SU-DHL-6 (cell line): Measurements from ENCODE around the gene USP6NL.

Source experiments
- EZH2phosphoT487 ChIP-seq: fragments of 200-600 bp; sonication (generic), shearing (Covaris generic); conservative IDR thresholded peaks from 2 replicates; pipeline ENCODE4 v1.6.1; 2018; ENCODE audit warnings: mild to moderate bottlenecking, antibody characterized with exemption, low read length, moderate library complexity, mixed read lengths
- TF ChIP-seq, protein P1 (sequence below): fragments of 200-600 bp; sonication (generic); IDR thresholded peaks from one replicate; pipeline ENCODE4 v1.5.1; 2017; ENCODE audit warnings: antibody characterized with exemption, mild to moderate bottlenecking, low read length, moderate library complexity; ENCODE audit not compliant: insufficient read depth, poor library complexity, severe bottlenecking

DNA sequence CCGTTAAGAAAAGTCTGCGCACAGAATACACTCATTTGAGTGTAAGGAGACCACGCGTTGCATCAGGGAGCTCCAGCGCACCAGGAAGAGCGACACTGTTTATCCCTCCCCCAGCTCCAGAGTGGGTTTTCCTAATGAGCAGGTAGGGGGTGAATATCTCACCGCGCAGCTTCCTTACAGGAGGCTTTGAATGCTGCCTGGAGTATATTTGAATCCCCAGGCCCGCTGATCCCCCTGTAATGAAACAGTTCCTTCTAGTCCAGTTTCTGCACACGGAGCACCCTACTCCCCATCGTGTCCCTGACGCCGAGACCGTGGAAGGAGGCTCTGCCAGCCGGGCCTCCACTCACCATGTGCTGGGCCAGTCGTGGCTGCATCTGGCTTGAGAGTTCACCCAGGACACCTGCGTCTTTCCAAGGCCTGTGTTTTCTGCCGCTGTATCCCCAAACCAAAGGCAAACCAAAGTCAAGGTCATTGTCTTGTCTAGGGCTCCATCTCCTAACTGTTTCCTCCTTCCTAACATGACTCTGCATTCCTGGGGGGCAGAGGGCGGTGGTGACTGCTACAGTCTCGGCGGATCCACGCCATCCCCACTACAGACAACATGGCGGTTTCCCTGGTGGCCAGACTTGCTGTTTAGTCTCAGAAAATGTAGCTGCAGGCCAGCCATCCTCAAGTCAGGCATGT lies 167.8 kb downstream of the USP6NL start:
- no peak for TF ChIP-seq EZH2phosphoT487
- TF ChIP-seq, protein P1, sequence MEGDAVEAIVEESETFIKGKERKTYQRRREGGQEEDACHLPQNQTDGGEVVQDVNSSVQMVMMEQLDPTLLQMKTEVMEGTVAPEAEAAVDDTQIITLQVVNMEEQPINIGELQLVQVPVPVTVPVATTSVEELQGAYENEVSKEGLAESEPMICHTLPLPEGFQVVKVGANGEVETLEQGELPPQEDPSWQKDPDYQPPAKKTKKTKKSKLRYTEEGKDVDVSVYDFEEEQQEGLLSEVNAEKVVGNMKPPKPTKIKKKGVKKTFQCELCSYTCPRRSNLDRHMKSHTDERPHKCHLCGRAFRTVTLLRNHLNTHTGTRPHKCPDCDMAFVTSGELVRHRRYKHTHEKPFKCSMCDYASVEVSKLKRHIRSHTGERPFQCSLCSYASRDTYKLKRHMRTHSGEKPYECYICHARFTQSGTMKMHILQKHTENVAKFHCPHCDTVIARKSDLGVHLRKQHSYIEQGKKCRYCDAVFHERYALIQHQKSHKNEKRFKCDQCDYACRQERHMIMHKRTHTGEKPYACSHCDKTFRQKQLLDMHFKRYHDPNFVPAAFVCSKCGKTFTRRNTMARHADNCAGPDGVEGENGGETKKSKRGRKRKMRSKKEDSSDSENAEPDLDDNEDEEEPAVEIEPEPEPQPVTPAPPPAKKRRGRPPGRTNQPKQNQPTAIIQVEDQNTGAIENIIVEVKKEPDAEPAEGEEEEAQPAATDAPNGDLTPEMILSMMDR, result no peak
